ENCODE data around the gene ERBB3. TPM values are rescaled to one million over a fixed set of nuclear protein-coding genes. Genes with fewer than 3 reads are reported as not detected.
A peak's percentile ranks its signal among the peaks of the same experiment; 100 is the strongest.

The ERBB3 gene
- total RNA-seq, 1 donor from 2014 or later = 159 TPM

GRCh38 chr12:56126732-56127239 is 46.8 kb downstream of the ERBB3 start:
- ATAC-seq (no peak), DNase-seq (ENCODE audit: low spot score) (no peak)
- intact Hi-C loops (cut with DNase I) = no loop called here

- intact Hi-C loops (cut with DNase I) = no loop called here
- peak; percentile 0 for ATAC-seq
- no peak for DNase-seq (ENCODE audit: low spot score)
Measured at GRCh38 chr12:56127485-56127887, 47.5 kb downstream of the ERBB3 start.

GRCh38 chr12:56127888-56128669 is 48.1 kb downstream of the ERBB3 start, which contains the start of gene ESYT1:
ESYT1 (plus strand) TSS chr12:56128267; CDS start chr12:56128320, 53 bp downstream.
- DNase-seq (ENCODE audit: low spot score) = peak; percentile 98
- intact Hi-C loops (cut with DNase I) = no loop called here
- peak; percentile 96 for ATAC-seq

- ATAC-seq (peak; percentile 25), DNase-seq (ENCODE audit: low spot score) (peak; percentile 65)
- intact Hi-C loops (cut with DNase I) = no loop called here
Measured at GRCh38 chr12:56128670-56129205, 48.8 kb downstream of the ERBB3 start.

- intact Hi-C loops (cut with DNase I) = no loop called here
- DNase-seq (ENCODE audit: low spot score) = peak; percentile 76
Measured at GRCh38 chr12:56129206-56129941, 49.4 kb downstream of the ERBB3 start.

GRCh38 chr12:56129942-56130495 is 50.1 kb downstream of the ERBB3 start:
- no peak for ATAC-seq
- intact Hi-C loops (cut with DNase I) = no loop called here
- DNase-seq (ENCODE audit: low spot score) = no peak

More at GRCh38 chr12:56129206-56129941, 49.4 kb downstream of the ERBB3 start:
- ATAC-seq = peak; percentile 41

GRCh38 chr12:56130876-56131275 is 50.9 kb downstream of the ERBB3 start:
- DNase-seq (ENCODE audit: low spot score) (no peak), ATAC-seq (no peak)
- intact Hi-C loops (cut with DNase I) = no loop called here

- ATAC-seq (no peak), DNase-seq (ENCODE audit: low spot score) (no peak)
- intact Hi-C loops (cut with DNase I) = no loop called here
Measured at GRCh38 chr12:56134897-56135296, 54.9 kb downstream of the ERBB3 start.

GRCh38 chr12:56137853-56138571 is 58.0 kb downstream of the ERBB3 start:
- ATAC-seq (no peak), DNase-seq (ENCODE audit: low spot score) (no peak)
- intact Hi-C loops (cut with DNase I) = no loop called here

GRCh38 chr12:56141946-56142784 is 62.2 kb downstream of the ERBB3 start:
- no peak for DNase-seq (ENCODE audit: low spot score)
- intact Hi-C loops (cut with DNase I) = no loop called here
- no peak for ATAC-seq

- ATAC-seq (no peak), DNase-seq (ENCODE audit: low spot score) (no peak)
- intact Hi-C loops (cut with DNase I) = no loop called here
Measured at GRCh38 chr12:56143217-56143616, 63.3 kb downstream of the ERBB3 start.

GRCh38 chr12:56143870-56144269 is 63.9 kb downstream of the ERBB3 start:
- ATAC-seq = peak; percentile 33
- intact Hi-C loops (cut with DNase I) = no loop called here
- DNase-seq (ENCODE audit: low spot score) = no peak

- intact Hi-C loops (cut with DNase I) = no loop called here
- no peak for ATAC-seq
Measured at GRCh38 chr12:56145217-56145616, 65.3 kb downstream of the ERBB3 start.

GRCh38 chr12:56146492-56147460 is 66.8 kb downstream of the ERBB3 start:
- ATAC-seq = peak; percentile 38
- no peak for DNase-seq (ENCODE audit: low spot score)
- intact Hi-C loops (cut with DNase I) = no loop called here

More at GRCh38 chr12:56145217-56145616, 65.3 kb downstream of the ERBB3 start:
- no peak for DNase-seq (ENCODE audit: low spot score)

- intact Hi-C loops (cut with DNase I) = no loop called here
- DNase-seq (ENCODE audit: low spot score) (no peak), ATAC-seq (no peak)
Measured at GRCh38 chr12:56150563-56150962, 70.6 kb downstream of the ERBB3 start.

GRCh38 chr12:56151672-56152131 is 71.7 kb downstream of the ERBB3 start:
- ATAC-seq (peak; percentile 25), DNase-seq (ENCODE audit: low spot score) (no peak)
- intact Hi-C loops (cut with DNase I) = no loop called here
